ENCODE data around the gene BCAR1. TPM values are rescaled to one million over a fixed set of nuclear protein-coding genes. Genes with fewer than 3 reads are reported as not detected.

The BCAR1 gene
- total and polyA plus RNA-seq, 3 donors from 2014 or later = 83.8 to 201 (median 139) TPM

GRCh38 chr16:75203667-75204409 is 47.6 kb downstream of the BCAR1 start:
- Histone ChIP-seq H3K9me3 (no peaks in the 10 kb centered on the region), H3K36me3 (ENCODE audit: low read depth, missing control alignments) (no peaks in the 10 kb centered on the region), H3K27me3 (no peaks in the 10 kb centered on the region), H3K4me1 (peaks cover 5% of the 10 kb centered on the region), H3K27ac (no peak overlapping the region), H3K4me3 (no peak overlapping the region)
- no peak for TF ChIP-seq CTCF (IDR thresholded peaks at IDR 0.05)
- TF ChIP-seq POLR2A (IDR thresholded peaks at IDR 0.05) = no peak
- no peak for DNase-seq
- 79 to 83% methylated on average over 8 to 13 of the region's 13 CpGs for WGBS, 2 donors
- intact Hi-C loops (cut with DNase I; ENCODE audit: low total_unique reads) = no loop called here

GRCh38 chr16:75203096-75203495 is 48.3 kb downstream of the BCAR1 start:
- TF ChIP-seq CTCF (IDR thresholded peaks at IDR 0.05) (no peak), POLR2A (IDR thresholded peaks at IDR 0.05) (no peak)
- H3K27me3 ChIP-seq = no peaks in the 10 kb centered on the region
- H3K27ac ChIP-seq = no peak overlapping the region
- H3K36me3 ChIP-seq (ENCODE audit: low read depth, missing control alignments) = no peaks in the 10 kb centered on the region
- intact Hi-C loops (cut with DNase I; ENCODE audit: low total_unique reads) = no loop called here
- H3K4me1 ChIP-seq = peaks cover 8% of the 10 kb centered on the region
- H3K9me3 ChIP-seq = no peaks in the 10 kb centered on the region
- 89 to 91% methylated on average over 12 of the region's 12 CpGs for WGBS, 2 donors
- no peak overlapping the region for H3K4me3 ChIP-seq
- no peak for DNase-seq

- Histone ChIP-seq H3K9me3 (no peaks in the 10 kb centered on the region), H3K27me3 (no peaks in the 10 kb centered on the region), H3K4me1 (peaks cover 10% of the 10 kb centered on the region), H3K4me3 (no peak overlapping the region), H3K27ac (no peak overlapping the region), H3K36me3 (ENCODE audit: low read depth, missing control alignments) (no peaks in the 10 kb centered on the region)
- DNase-seq = no peak
- intact Hi-C loops (cut with DNase I; ENCODE audit: low total_unique reads) = no loop called here
- no peak for TF ChIP-seq CTCF (IDR thresholded peaks at IDR 0.05)
- no peak for TF ChIP-seq POLR2A (IDR thresholded peaks at IDR 0.05)
- WGBS, 2 donors = 86 to 91% methylated on average over 13 of the region's 13 CpGs
Measured at GRCh38 chr16:75202069-75202590, 49.3 kb downstream of the BCAR1 start.

- Histone ChIP-seq H3K36me3 (ENCODE audit: low read depth, missing control alignments) (no peaks in the 10 kb centered on the region), H3K9me3 (no peaks in the 10 kb centered on the region), H3K27me3 (no peaks in the 10 kb centered on the region), H3K27ac (no peak overlapping the region), H3K4me3 (no peak overlapping the region), H3K4me1 (peaks cover 10% of the 10 kb centered on the region)
- TF ChIP-seq CTCF (IDR thresholded peaks at IDR 0.05) (no peak), POLR2A (IDR thresholded peaks at IDR 0.05) (no peak)
- WGBS, 2 donors = 11 to 15% methylated on average over 17 to 18 of the region's 18 CpGs
- DNase-seq = no peak
- intact Hi-C loops (cut with DNase I; ENCODE audit: low total_unique reads) = no loop called here
Measured at GRCh38 chr16:75198135-75198600, 53.3 kb downstream of the BCAR1 start.
